ENCODE data around the gene COL18A1. TPM values are rescaled to one million over a fixed set of nuclear protein-coding genes. Genes with fewer than 3 reads are reported as not detected.

COL18A1 gene
- total and polyA plus RNA-seq, 2 of the 8 experiments (the other 6 are each of a cell fraction or from before 2014, with no cell fraction given) = 145 to 201 TPM

- TF ChIP-seq ATF3 (IDR thresholded peaks at IDR 0.05; ENCODE audit: insufficient read depth, low read depth, low read length) (no peak), BACH1 (IDR thresholded peaks at IDR 0.05; ENCODE audit: low read length) (no peak), JUND (IDR thresholded peaks at IDR 0.05; ENCODE audit: low read length) (no peak), POLR2AphosphoS5 (IDR thresholded peaks at IDR 0.05; ENCODE audit: low read depth, low read length) (no peak), PHF8 (conservative IDR thresholded peaks at IDR 0.05; ENCODE audit: low read depth, low read length) (no peak)
Observed at GRCh38 chr21:45457161-45457831, 52.3 kb downstream of the COL18A1 start (continued).

Data from H1 (cell line).